Body of pancreas (tissue), 4 donors: ENCODE results near the gene SDR39U1.
"Not testable (repeated sequence)": the region's sequence is repeated elsewhere in the genome, so short reads cannot be mapped to it uniquely, and the experiment has no call there.

Experiments
- CTCF ChIP-seq, 7 experiments: fragments of 450-650 bp in 4 of 7; fragments of 200-600 bp in 3 of 7; sonication (generic) in 3 of 7; IDR thresholded peaks; one replicate each; pipeline ENCODE4 v1.5.1; 2016 to 2019; ENCODE audit warnings: antibody characterized with exemption in 7 of 7
- POLR2A ChIP-seq, 3 donors: fragments of 450-650 bp; IDR thresholded peaks; one replicate each; pipeline ENCODE4 v1.6.1; 2016; ENCODE audit warnings: antibody characterized with exemption in 3 of 3, mild to moderate bottlenecking in 2 of 3

- not testable (repeated sequence) for TF ChIP-seq CTCF, POLR2A (IDR thresholded peaks at IDR 0.05)
Measured at GRCh38 chr14:24491586-24492408, 49.2 kb upstream of the SDR39U1 start.
